SK-N-SH treated with all-trans-retinoic acid at 6 μM for 48 hours (cell line): ENCODE results near the gene HDAC4.

Experiments used
- ATAC-seq: fragments of 200-7000 bp; cut with Tn5 transposase; 3 replicates; pipeline ENCODE4 v1.9.1; 2020; ENCODE audit warnings: mild to moderate bottlenecking, moderate library complexity
- ARNTL ChIP-seq: fragments of 450-650 bp; formaldehyde crosslinking; IDR thresholded peaks from 2 replicates; pipeline ENCODE4 v1.5.0; 2020; ENCODE audit warnings: low read depth, mild to moderate bottlenecking, moderate library complexity, borderline replicate concordance
- BACH2 ChIP-seq: fragments of 250-450 bp; sonication (Bioruptor Pico); IDR thresholded peaks from 2 replicates; pipeline ENCODE4 v1.9.0; 2021; ENCODE audit warnings: mild to moderate bottlenecking, borderline replicate concordance
- CSDC2 ChIP-seq: fragments of 250-450 bp; sonication (Bioruptor Pico); IDR thresholded peaks from 2 replicates; pipeline ENCODE4 v1.5.0; 2020; ENCODE audit warnings: mild to moderate bottlenecking, moderate library complexity
- CSRNP3 ChIP-seq: fragments of 250-450 bp; sonication (Bioruptor Pico); IDR thresholded peaks from 2 replicates; pipeline ENCODE4 v1.5.1; 2021; ENCODE audit warnings: mild to moderate bottlenecking, moderate library complexity
- ESRRG ChIP-seq: fragments of 250-450 bp; sonication (Bioruptor Pico); IDR thresholded peaks from 2 replicates; pipeline ENCODE4 v1.6.1; 2021; ENCODE audit warnings: mild to moderate bottlenecking
- ISL1 ChIP-seq: fragments of 250-450 bp; sonication (Bioruptor Pico); IDR thresholded peaks from 2 replicates; pipeline ENCODE4 v2.1.2; 2022; ENCODE audit warnings: mild to moderate bottlenecking, moderate library complexity
- OSR1 ChIP-seq: fragments of 250-450 bp; sonication (Bioruptor Pico); IDR thresholded peaks from 2 replicates; pipeline ENCODE4 v1.8.0; 2022; ENCODE audit warnings: moderate library complexity, mild to moderate bottlenecking, inconsistent platforms
- PATZ1 ChIP-seq: fragments of 250-450 bp; sonication (Bioruptor Pico); IDR thresholded peaks from 2 replicates; pipeline ENCODE4 v1.8.0; 2020; ENCODE audit warnings: mild to moderate bottlenecking, moderate library complexity, borderline replicate concordance
- PPARA ChIP-seq: fragments of 250-450 bp; sonication (Bioruptor Pico); IDR thresholded peaks from 2 replicates; pipeline ENCODE4 v1.5.0; 2020; ENCODE audit warnings: mild to moderate bottlenecking, borderline replicate concordance
- RARB ChIP-seq: fragments of 250-450 bp; sonication (Bioruptor Pico); IDR thresholded peaks from 2 replicates; pipeline ENCODE4 v1.8.0; 2021; ENCODE audit warnings: mild to moderate bottlenecking, moderate library complexity
- SNAI2 ChIP-seq: fragments of 250-450 bp; sonication (Bioruptor Pico); IDR thresholded peaks from 2 replicates; pipeline ENCODE4 v1.5.0; 2020; ENCODE audit warnings: mild to moderate bottlenecking, moderate library complexity
- TCF4 ChIP-seq: fragments of 250-450 bp; sonication (Bioruptor Pico); IDR thresholded peaks from 2 replicates; pipeline ENCODE4 v1.8.0; 2021; ENCODE audit warnings: mild to moderate bottlenecking, moderate library complexity, borderline replicate concordance
- TOX ChIP-seq: fragments of 250-450 bp; sonication (Bioruptor Pico); IDR thresholded peaks from 2 replicates; pipeline ENCODE4 v1.8.0; 2021; ENCODE audit warnings: mild to moderate bottlenecking, moderate library complexity, borderline replicate concordance
- ZC3H10 ChIP-seq: fragments of 250-450 bp; sonication (Bioruptor Pico); IDR thresholded peaks from 2 replicates; pipeline ENCODE4 v1.5.1; 2021; ENCODE audit warnings: mild to moderate bottlenecking, moderate library complexity
- ZFP3 ChIP-seq: fragments of 250-450 bp; sonication (Bioruptor Pico); IDR thresholded peaks from 2 replicates; pipeline ENCODE4 v1.5.0; 2020; ENCODE audit warnings: mild to moderate bottlenecking, moderate library complexity
- ZFP30 ChIP-seq: fragments of 450-650 bp; formaldehyde crosslinking; IDR thresholded peaks from 2 replicates; pipeline ENCODE4 v1.5.0; 2022; ENCODE audit warnings: mild to moderate bottlenecking, moderate library complexity
- ZNF565 ChIP-seq: fragments of 450-650 bp; formaldehyde crosslinking; conservative IDR thresholded peaks from 2 replicates; pipeline ENCODE4 v1.5.0; 2020; ENCODE audit warnings: low read depth, mild to moderate bottlenecking, moderate library complexity
- ZNF70 ChIP-seq: fragments of 450-650 bp; formaldehyde crosslinking; IDR thresholded peaks from 2 replicates; pipeline ENCODE4 v1.5.0; 2020; ENCODE audit warnings: mild to moderate bottlenecking, moderate library complexity
- ZNF8 ChIP-seq: fragments of 450-650 bp; formaldehyde crosslinking; IDR thresholded peaks from 2 replicates; pipeline ENCODE4 v1.5.0; 2020; ENCODE audit warnings: mild to moderate bottlenecking, moderate library complexity
- TF ChIP-seq, protein P1 (sequence below): fragments of 250-450 bp; sonication (Bioruptor Pico); IDR thresholded peaks from 2 replicates; pipeline ENCODE4 v1.8.0; 2021; ENCODE audit warnings: low read depth, mild to moderate bottlenecking, moderate library complexity, borderline replicate concordance
- TF ChIP-seq, protein P2 (sequence below): fragments of 250-450 bp; sonication (Bioruptor Pico); IDR thresholded peaks from 2 replicates; pipeline ENCODE4 v1.5.0; 2020; ENCODE audit warnings: mild to moderate bottlenecking, moderate library complexity

HDAC4 gene

GRCh38 chr2:239119346-239120126, 281.3 kb downstream of the HDAC4 start:
- no peak for TF ChIP-seq ARNTL (CRISPR knock-in tag)
- TF ChIP-seq ZFP3 (CRISPR knock-in tag): no peak
- TF ChIP-seq ESRRG (CRISPR knock-in tag): no peak
- no peak for TF ChIP-seq ISL1 (CRISPR knock-in tag)
- no peak for TF ChIP-seq TCF4 (CRISPR knock-in tag)
- no peak for ATAC-seq

- TF ChIP-seq ZC3H10 (no peak), PATZ1 (CRISPR knock-in tag) (no peak), ESRRG (CRISPR knock-in tag) (no peak), BACH2 (CRISPR knock-in tag) (no peak), ZFP30 (CRISPR knock-in tag) (no peak), CSDC2 (CRISPR knock-in tag) (no peak), ISL1 (CRISPR knock-in tag) (no peak), ARNTL (CRISPR knock-in tag) (no peak)
- TF ChIP-seq, protein P1, sequence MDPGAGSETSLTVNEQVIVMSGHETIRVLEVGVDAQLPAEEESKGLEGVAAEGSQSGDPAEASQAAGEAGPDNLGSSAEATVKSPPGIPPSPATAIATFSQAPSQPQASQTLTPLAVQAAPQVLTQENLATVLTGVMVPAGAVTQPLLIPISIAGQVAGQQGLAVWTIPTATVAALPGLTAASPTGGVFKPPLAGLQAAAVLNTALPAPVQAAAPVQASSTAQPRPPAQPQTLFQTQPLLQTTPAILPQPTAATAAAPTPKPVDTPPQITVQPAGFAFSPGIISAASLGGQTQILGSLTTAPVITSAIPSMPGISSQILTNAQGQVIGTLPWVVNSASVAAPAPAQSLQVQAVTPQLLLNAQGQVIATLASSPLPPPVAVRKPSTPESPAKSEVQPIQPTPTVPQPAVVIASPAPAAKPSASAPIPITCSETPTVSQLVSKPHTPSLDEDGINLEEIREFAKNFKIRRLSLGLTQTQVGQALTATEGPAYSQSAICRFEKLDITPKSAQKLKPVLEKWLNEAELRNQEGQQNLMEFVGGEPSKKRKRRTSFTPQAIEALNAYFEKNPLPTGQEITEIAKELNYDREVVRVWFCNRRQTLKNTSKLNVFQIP (CRISPR knock-in tag): no peak
- TF ChIP-seq, all 23 proteins: peak for 0
- ATAC-seq: no peak
These were observed 282.1 kb downstream of the HDAC4 start for GRCh38 chr2:239118675-239119211.

DNA sequence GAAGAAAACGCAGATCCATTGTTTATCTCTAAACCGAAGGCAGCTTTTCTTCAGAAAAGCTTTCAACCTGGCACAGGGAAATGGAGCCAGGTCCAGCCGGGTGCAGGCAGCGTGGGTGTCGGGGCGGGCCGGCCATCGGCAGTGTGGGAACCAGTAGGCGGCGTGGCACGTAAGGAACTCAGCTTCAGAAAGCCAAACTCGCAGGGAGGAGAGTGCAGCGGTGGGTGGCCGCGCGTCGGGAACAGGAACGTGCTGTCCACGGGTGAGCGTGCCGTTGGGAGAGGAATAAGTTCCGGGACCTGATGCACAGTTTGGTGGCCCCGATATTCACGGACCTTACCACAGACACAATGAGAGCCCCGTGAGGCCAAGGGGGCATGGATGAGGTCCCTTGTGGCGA, 282.6 kb downstream of the HDAC4 start:
- no peak for ATAC-seq
- TF ChIP-seq OSR1 (no peak), PATZ1 (CRISPR knock-in tag) (no peak), ZNF70 (CRISPR knock-in tag) (no peak), PPARA (CRISPR knock-in tag) (no peak), ZNF8 (CRISPR knock-in tag) (no peak), BACH2 (CRISPR knock-in tag) (no peak), RARB (CRISPR knock-in tag) (no peak), SNAI2 (CRISPR knock-in tag) (no peak), ARNTL (CRISPR knock-in tag) (no peak), ZFP30 (CRISPR knock-in tag) (no peak), CSRNP3 (no peak), TCF4 (CRISPR knock-in tag) (no peak), TOX (CRISPR knock-in tag) (no peak), ESRRG (CRISPR knock-in tag) (no peak), ZC3H10 (no peak), ZNF565 (CRISPR knock-in tag) (no peak)
- TF ChIP-seq, protein P2, sequence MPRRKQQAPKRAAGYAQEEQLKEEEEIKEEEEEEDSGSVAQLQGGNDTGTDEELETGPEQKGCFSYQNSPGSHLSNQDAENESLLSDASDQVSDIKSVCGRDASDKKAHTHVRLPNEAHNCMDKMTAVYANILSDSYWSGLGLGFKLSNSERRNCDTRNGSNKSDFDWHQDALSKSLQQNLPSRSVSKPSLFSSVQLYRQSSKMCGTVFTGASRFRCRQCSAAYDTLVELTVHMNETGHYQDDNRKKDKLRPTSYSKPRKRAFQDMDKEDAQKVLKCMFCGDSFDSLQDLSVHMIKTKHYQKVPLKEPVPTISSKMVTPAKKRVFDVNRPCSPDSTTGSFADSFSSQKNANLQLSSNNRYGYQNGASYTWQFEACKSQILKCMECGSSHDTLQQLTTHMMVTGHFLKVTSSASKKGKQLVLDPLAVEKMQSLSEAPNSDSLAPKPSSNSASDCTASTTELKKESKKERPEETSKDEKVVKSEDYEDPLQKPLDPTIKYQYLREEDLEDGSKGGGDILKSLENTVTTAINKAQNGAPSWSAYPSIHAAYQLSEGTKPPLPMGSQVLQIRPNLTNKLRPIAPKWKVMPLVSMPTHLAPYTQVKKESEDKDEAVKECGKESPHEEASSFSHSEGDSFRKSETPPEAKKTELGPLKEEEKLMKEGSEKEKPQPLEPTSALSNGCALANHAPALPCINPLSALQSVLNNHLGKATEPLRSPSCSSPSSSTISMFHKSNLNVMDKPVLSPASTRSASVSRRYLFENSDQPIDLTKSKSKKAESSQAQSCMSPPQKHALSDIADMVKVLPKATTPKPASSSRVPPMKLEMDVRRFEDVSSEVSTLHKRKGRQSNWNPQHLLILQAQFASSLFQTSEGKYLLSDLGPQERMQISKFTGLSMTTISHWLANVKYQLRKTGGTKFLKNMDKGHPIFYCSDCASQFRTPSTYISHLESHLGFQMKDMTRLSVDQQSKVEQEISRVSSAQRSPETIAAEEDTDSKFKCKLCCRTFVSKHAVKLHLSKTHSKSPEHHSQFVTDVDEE (CRISPR knock-in tag): no peak
- TF ChIP-seq, protein P1 (CRISPR knock-in tag): no peak
- TF ChIP-seq, all 23 proteins: peak for 0
